HG03097 (cell line): ENCODE measurements around the gene ELAVL3.
"Not testable (repeated sequence)": the region's sequence is repeated elsewhere in the genome, so short reads cannot be mapped to it uniquely, and the experiment has no call there.

ENCODE experiments used
- ATAC-seq: cut with Tn5 transposase; IDR thresholded peaks from one replicate; pipeline ENCODE4 v1.9.1; 2021; ENCODE audit not compliant: unreplicated experiment, low FRiP score

ELAVL3 gene

GRCh38 chr19:11461453-11461852, 19.4 kb downstream of the ELAVL3 start:
- ATAC-seq: no peak

DNA sequence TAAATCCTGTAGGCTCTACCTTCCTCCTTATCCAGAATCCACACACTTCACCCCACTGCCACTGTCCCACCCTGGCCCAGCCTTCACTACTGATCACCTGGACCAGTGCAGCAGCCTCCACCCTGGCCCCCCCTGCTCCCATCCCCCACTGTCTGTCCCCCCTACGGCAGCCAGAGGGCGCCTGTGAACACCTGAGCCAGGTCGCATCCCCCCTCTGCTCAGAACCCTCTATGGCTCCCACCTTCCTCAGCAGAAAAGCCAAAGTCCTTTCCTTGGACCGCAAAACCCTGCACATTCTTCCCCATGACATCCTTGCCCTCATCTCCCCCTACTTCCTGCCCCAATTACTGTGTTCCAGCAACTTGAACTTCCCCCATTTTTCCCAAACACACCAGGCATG, 20.6 kb downstream of the ELAVL3 start:
- no peak for ATAC-seq

DNA sequence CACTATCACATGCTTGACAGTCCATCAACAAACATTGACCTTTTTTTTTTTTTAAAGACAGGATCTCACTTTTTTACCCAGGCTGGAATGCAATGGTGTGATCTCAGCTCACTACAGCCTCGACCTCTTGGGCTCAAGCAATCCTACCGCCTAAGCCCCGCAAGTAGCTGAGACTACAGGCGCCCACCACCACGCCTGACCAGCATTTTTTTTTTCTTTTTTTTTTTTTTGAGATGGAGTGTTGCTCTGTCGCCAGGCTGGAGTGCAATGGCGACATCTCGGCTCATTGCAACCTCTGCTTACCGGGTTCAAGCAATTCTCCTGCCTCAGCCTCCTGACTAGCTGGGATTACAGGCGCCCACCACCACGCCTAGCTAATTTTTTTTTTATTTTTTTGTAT, 21.9 kb downstream of the ELAVL3 start:
- ATAC-seq: not testable (repeated sequence)

GRCh38 chr19:11458236-11458900, 22.5 kb downstream of the ELAVL3 start:
- ATAC-seq: no peak

GRCh38 chr19:11457831-11458230, 23.0 kb downstream of the ELAVL3 start:
- ATAC-seq: no peak

DNA sequence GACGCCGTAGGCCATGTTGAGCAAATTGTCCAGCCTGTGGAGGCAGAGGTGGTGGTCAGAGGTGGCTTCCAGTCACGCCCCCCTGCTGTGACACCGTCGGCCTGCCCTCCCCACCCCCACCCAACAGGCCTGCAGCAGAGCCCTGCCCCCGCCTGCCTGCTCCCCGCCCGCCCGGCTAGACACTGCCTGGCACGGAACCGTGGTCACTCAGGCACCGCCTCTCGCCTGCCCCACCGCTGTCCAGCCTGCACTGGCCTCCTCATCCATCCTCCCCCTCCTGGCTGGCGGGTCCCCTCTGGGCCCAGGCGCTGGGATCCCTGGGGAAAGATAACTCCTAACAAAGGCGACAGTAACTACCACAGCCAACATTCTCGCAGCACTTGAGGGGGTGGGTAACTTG, 23.7 kb downstream of the ELAVL3 start:
- no peak for ATAC-seq

DNA sequence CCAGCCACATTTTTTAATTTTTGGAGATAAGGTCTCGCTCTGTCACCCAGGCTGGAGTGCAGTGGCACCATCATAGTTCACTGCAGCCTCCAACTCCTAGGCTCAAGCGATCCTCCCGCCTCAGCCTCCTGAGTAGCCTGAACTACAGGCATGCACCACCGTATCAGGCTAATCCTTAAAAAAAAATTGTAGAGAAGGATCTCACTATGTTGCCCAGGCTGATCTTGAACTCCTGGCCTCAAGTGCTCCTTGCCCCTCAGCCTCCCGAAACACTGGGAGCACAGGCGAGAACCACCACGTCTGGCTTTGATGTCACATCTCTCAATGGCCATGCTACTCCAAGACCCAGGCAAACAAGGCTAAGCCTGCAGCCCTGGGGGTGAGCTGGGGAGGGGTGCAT, 24.2 kb downstream of the ELAVL3 start:
- ATAC-seq: no peak

GRCh38 chr19:11455233-11455554, 25.7 kb downstream of the ELAVL3 start:
- not testable (repeated sequence) for ATAC-seq

DNA sequence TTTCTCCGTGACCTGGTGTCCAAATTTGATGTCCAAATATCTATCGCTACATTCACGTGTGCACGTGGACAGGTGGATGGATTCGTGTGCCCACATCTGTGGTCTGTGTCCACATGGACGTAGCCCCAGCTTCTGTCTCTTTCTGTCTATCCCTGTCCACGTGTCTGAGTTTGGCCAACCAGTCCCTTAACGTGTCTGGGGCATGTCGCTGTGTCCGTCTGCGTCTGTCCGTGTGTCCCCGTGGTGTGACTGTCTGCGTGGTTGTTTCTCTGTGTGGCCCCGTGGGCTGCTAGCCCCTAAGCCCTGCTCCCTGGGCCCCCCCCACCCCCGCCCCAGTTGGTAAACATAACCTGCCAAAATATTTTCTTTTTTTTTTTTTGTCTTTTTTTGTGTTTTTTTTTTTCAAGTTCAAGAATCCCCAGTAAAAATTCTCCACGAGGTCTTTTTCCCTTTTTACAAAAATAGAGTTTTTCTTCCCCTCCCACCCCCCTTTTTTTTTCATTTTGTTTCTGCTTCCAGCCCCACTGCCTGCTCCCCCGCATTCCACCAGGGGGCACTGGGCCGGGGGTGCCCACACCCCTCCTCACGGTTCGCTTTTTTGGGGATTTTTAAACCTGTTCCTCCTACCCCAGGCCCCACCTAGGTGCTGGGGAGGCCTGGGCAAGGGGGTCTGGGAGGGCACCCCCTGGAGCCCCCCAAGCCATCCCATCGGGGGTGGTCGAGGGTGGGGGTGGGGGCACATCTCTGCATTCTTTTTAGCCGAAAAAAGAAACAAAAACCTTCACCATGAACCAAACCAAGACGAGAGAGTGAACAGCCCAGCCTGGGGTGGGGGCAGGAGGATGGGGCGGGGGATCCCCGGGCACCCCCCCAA, 27.1 kb downstream of the ELAVL3 start:
- no peak for ATAC-seq

- ATAC-seq: no peak
These were observed 28.1 kb downstream of the ELAVL3 start for GRCh38 chr19:11452620-11453310.

- ATAC-seq: no peak
These were observed 28.8 kb downstream of the ELAVL3 start for GRCh38 chr19:11451871-11452619.

DNA sequence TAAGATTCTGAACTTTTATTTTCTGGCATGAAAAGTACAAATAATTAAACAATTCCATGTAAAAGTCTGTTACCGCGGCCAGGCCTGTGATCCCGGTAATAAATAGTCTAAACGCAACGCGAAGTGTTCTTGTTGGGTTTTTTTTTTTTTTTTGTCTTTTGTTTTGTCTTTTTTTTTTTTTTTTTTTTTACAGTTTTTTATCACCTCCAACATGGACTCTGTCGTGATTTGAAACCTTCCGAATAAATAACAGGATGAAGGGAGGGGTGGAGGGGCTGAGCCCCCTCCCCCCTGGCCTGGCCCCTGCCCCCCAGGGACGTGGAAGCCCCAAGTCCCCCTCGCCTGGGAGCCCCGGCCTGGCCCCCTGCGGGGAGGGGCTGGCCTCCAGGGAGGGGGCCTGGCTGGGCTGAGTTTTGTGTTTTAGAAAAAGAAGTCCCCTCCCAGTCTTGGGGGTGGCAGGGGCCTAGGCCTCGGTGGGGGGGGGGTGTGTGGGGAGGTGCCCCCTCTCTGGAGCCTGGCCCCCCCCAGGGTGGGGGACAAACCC, 29.4 kb downstream of the ELAVL3 start:
- ATAC-seq: no peak

DNA sequence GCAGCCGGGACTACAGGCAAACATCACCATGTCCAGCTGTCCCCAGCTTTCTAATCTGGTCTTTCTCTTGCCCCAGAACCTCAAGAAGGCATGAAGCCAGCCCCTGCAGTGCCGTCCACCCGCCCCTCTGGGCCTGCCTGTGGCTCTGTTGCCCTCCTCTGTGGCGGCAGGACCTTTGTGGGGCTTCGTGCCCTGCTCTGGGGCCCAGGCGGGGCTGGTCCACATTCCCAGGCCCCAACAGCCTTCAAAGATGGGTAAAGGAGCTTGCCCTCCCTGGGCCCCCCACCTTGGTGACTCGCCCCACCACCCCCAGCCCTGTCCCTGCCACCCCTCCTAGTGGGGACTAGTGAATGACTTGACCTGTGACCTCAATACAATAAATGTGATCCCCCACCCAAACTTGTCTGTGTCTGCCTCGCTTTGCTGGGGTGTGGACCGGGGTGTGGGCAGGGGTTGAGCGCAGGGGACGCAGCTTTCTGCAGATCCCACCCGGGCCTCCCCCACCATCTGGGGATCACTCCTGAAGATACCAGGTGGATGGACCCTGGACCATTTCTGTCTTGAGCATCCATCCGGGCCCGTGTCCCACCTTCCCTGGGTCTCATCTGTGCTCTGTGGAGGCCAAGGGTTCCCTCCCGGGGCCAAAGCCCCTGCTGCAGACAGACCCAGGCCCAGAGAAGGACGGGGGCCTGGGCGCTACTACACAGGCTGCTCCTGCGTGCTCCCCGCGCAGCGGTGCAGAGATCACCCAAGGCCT, 30.1 kb downstream of the ELAVL3 start:
- no peak for ATAC-seq

- ATAC-seq: no peak
These were observed 31.8 kb downstream of the ELAVL3 start for GRCh38 chr19:11448923-11449554.

GRCh38 chr19:11448410-11448809, 32.4 kb downstream of the ELAVL3 start:
- ATAC-seq: no peak

GRCh38 chr19:11447347-11448262, 33.2 kb downstream of the ELAVL3 start:
- no peak for ATAC-seq

DNA sequence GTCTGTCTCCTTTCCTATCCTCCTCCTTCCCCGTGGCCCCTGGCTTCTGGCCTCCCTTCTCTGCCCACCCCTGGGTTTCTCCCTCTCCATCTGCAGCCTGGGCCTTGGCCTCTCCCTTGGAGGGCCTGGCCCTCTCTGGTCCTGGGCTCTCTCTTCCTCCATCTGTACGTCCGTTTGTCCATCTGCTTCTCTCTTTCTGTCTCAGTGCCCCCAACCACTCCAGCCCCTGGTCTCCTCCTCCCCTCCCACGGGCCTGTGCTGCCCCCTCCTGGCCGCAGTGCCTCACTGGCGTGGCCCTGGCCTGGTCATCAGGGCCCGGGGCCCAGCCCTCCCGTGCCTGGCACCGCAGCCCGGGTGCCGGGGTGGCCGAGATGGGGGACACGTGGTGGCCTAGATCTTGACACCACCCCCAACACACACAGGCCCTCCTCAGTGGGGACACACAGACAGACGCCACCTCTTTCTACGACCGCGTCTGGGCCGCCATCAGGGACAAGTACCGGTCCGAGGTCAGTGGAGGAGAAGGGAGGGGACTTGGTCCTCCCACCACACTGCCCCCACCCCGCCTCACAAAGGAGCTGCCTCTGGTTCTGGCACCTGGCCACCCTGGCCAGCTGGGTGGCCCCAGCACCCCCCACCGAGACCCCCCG, 34.1 kb downstream of the ELAVL3 start:
- no peak for ATAC-seq

DNA sequence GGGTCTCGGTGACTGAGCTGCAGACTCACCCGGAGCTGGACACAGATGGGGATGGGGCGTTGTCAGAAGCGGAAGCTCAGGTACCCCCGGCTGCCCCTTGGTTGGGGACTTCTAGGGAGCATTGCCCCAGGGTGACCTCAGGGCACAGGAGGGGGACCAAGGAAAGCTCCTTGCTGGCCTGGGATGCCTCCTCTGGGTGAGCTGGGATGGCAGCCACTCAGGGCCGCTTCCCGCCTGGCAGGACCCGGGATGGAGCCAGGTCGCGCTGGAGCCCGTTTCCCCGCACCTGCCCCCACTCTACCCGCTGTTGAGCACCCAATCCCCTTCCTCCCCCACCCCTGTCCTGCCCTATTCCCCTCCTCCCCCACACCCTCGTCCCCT, 34.6 kb downstream of the ELAVL3 start:
- ATAC-seq: no peak
